Hippocampal formation (tissue), 2 donors: ENCODE measurements around the gene FHAD1.

ENCODE experiments used
- DNase-seq, 2 donors: peaks; one replicate each; lab custom pipeline; 2025; lab: John Stamatoyannopoulos, UW

Gene FHAD1

DNA sequence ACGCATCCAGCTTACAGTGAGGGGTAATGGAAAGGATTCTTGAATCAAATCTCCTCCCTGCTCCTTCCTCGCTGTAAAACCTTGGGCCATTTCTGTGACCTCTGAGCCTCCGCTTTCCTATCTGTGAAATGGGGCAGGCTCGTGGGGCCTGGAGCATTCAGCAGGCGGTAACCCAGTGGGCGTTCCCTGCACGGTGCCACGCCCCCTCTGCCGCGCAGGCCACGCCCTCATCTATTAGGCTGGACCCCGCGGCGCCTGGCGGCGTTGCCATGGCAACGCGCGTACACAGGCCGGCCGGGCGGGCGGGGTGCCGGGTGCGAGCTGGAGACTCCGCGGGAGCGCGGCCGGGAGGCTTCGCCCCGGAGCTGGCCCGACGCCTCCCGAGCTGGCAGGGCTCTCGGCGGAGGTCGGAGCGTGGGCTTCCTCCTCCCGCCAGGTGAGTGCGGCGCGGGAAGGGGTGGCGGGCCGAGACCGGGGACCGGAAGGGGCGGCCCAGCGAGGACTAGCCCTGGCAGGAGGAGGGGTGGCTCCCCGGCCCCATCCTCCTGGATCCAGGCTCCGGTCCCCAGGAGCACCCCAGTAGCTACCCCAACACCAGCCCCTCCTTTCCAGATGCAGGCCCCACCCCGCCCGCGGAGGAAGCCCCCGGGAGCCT is at the start of gene FHAD1:
TSS of gene FHAD1 (plus strand) at position 264 of the 655 bp plus-strand sequence. CDS start 4,562 bp downstream, outside the sequence.
- DNase-seq: peak in 1 of 2 donors; percentile 30

DNA sequence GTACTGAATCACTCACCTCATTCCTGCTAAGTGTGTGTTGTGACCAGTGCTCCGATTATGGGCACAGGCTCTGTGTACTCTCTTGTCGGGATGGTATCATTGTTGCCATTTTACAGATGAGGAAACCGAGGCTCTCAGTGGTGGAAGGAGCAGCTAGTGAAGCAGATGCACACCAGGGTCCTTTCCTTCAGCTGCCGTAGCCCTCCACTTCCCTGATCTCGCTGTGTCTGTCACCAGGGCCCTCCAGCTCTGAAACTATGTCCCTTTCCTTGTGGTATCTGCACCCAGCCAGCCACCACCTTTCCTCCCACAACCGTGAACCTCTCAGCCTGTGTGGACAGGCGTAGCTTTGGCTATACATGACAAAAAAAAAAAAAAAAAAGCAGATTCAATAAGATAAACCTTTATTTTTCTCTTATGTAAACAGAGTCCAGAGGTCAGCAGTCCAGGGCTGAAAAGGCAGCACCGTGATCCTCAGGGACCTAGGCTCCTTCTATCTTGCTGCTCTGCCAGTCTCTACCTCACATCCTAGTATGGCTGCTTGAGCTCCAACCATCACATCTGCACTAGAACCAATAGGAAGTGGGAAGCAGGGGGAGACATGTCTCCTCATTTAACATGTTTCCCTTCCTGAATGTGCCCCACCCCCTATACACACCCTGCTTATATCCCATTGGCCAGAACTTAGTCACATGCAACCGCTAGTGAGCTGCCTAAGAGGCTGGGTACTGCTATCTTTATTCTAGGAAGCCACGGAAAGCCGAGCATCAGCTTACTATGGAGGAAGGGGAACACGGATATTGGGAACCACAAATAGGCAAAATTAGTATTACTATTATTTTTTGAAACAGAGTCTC is 49.2 kb upstream of the FHAD1 start:
- DNase-seq: no peak

DNA sequence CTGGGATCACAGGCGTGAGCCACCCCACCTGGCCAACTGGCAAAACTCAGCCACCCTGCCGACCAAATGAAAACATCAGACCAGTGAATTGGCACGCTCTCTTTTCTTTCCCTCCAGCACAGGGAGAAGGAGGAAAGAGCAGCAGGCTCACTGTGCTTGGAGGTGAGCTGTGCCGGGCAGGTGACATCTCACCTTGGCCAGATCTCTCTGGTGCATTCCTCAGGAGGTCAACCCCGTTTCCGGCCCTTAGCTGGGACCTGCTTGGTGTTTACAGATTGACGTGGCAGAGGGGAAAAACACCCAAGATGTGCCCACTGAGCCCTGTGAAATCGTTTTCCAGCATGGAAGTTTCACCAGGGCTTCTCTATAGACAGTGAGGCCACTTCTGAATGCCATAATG is 48.3 kb upstream of the FHAD1 start:
- no peak for DNase-seq

DNA sequence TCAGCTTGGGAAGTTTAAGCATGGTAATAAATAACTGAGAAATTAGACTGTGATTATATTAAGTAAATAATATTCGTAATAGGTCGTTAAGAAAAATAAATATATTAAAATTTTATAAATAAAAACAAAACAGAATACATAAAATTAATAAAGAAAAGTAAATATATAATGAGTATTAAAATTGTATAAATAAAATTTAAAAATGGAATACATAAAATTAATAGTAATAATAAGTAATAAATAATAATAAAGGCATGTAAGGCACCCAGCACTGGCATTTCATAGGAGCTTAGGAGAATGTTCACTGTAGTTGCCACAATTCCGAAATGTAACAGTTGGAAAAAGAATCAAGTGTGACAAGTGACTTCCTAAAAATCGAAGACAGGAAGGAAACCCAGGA is 45.8 kb upstream of the FHAD1 start:
- no peak for DNase-seq

DNA sequence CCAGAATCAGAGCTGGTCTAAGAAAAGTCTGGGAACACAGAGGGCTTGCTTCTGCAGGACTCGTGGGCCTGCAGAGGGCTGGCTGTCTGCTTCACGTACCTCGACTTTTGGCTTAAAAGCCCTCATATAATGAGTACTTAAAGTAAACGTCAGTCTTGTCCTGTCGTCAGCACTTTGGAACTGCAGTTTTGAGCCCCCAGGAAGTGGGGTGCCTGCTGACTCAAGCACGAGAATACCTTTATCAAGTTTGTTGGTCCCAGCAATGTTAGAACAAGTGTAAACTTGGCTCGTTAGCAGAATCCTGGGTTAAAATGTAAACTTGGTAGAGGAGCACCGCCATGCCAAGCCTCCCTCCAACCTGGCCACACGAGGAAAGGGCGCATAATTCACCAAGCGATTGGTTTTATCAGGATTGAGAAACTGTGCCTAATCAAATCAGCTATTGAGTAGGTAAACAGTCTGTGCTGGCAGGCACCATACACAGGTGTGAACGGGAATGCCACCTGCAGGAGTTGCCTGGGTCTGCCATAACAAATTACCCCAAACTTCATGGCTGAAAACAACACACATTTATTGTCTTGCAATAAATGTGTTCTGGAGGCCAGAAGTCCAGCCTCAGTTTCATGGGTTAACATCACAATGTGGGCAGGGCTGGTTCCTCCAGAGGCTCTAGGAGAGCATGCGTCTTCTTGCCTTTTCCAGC is 45.0 kb upstream of the FHAD1 start:
- no peak for DNase-seq

DNA sequence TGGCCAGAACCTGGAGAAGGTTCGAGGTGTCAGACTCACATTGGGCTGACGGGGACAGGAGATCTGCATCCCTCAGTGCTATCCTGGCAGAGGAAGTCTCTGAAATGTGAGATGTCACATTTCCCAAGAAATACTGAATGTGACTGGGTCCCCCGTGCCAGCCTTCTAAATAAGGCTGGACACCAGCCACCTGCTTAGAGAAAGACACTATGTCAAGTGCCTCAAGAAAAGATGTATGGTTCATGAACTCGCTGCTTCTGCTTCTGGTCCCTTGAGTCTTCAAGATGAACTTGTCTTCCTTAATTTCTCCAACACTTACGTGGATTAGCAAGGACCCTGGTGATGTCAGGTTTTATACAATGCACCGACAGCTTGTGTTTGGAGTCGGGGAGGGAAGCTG is 42.1 kb upstream of the FHAD1 start:
- no peak for DNase-seq

DNA sequence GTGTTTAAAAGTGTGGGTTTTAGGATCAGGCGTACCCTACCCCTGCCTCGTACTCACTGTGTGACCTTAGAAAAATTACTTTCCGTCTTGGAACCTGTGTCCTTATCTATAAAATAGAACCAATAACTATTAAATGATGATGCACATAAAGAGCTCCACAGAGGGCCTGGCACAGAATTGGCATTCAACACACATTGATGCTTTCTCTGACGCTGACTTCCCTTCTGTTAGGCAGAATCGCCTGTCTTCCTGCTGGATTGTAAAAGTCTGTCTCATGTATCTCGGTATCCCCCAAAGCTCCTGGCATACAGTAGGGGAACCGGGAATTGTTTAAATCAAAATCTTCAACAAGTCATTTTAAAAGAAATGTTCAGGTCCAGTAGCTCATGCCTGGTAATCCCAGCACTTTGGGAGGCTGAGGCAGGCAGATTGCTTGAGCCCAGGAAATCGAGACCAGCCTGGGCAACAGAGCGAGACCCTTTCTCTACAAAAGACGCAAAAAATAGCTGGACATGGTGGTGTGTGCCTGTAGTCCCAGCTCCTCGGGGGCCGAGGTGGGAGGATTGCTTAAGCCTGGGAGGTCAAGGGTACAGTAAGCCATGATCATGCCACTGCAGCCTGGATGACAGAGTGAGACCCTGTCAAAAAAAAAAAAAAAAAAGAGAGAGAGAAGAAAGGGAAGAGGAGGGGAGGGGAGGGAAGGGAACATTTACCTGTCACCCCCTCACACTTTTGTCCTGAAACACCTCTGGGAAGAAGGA is 41.3 kb upstream of the FHAD1 start:
- no peak for DNase-seq

DNA sequence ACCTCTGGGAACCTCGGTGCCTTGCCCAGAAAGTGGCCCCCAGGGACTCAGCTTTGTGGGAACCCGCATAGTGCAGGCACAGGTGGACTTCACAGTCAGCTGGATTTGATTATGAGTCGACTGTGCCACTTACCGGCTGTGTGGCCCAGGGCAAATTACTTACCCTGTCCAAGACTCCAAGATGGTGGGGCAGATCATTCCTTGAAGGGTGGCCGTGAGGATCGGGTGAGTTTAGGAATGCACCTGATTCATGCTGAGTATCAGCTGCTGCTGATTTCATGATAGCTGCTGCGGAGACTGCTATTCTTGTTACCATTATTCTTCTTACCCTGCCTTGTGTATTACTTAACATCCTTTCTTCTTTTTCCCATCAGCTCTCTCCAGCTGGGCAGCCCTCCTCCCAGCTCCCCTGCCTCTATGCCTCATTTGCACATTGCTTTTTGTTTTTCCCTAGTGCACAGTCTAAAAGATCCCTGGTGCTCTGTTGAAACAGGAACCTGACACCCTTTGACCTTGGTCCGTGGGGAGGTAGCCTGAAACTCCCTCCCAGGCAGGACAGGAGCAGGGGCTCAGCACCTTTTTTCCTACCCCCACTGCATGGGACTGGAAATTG is 40.5 kb upstream of the FHAD1 start:
- peak in 1 of 2 donors; percentile 25 for DNase-seq

DNA sequence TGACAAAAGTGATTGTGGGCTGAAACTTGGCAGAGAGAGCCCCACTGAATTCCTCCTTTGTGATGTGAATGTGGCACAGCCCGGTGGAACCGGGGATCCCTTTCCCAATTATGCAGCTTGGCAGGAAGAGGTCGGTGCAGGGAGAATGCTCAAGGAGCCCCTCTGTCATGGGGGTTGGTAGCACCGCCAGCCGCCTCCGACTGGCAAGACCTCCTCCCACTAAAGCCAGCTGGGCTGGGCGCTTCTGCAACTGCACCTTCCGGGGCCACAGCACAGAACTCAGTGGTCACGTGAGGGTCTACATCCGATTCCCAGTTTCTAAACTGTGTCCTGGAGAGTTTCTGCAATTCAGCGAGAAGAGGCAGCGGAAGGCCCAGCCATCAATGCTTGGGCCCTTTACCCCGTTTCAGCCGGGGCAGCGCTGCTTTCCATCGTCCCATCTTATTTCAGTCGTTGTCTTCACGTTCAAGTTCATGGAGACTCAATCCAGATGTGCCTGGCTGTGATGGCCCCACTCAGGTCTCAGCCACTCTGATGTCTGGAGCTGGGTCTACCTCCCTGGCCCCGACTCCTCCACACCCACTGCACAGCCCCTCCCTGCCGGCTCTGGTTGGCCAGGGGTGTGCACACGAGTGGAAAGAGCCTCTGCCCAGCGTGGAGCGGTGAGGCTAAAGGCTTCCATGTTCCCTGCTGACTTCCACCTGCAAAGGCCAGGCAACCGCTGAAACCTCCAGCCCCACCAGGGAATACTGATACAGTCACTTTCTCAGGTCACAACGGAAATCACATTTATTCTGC is 39.8 kb upstream of the FHAD1 start:
- peak; percentile 25 to 51 for DNase-seq

DNA sequence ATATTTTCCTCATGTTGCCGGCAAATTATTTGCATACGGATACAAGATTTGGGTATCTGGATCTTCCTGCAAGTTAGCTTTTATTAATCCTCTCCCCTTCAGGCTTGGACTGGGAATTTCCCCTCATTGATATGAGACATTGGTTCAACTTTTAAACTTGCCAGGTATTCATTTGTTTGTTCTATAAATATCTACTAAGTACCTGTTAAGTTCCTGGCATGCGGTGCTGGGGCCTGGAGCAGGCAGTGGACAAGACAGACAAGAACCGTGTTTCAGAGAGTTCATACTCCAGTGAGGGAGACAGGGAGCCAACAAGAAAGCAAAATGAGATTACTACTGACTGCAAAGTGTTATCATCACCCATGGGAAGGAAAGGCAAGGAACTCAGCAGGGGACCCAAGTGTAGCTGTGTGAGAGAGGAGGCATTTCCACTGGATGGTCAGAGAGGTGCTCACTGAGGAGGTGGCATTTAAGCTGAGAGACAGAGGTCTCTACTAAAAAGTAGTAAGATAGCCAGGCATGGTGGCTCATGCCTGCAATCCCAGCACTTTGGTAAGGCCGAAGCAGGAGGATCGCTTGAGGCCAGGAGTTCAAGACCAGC is 39.1 kb upstream of the FHAD1 start:
- DNase-seq: no peak

DNA sequence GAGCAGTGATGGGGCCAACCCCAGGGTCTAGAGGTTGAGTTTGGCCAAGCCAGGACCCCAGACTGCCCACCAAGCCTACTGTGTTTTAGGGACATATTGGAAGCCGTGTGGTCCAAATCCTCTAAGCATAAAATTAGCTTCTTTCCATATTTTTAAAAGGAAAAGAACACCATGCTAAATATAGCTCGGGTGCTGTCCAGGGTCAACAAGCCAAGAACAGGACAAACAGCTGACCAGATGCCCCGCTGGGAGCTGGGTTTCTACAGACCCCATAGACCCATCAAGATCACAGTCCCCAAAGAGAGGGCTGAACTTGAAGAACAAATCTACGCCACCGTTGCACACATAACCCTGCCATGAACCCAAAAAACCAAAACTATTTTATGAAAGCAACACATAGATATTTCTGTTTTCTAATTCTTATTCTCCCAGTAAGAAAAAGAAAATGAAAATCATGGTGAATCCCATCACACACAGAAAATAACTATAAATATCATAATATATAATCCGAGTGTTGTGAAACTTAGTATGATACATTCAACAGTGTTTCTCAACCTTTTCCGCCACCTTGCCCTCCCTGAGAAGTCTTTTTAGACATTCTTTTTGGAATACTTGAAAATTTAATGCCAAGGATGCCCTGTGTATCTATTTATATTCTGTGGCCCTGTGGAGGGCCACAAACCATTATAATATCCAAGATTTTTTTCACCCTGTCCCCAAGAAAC is 36.2 kb upstream of the FHAD1 start:
- DNase-seq: no peak

DNA sequence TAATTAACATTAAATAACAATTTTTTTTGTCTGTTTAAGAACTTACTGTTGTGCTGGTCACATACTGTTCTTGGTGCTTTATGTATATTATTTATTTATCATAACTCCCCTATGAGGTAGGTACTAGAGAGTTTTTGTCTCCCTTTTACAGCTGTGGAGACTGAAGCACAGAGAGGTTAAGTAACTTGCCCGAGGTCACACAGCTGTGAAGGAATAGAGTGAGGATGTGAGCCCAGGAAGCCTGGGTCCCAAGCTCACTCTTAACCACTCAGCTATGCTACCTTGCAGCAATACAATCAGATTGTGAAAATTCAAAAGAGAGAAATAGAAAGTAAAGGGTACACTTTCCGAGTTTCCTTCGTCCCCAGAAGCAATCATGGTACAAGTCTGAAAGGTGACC is 35.6 kb upstream of the FHAD1 start:
- DNase-seq: no peak

DNA sequence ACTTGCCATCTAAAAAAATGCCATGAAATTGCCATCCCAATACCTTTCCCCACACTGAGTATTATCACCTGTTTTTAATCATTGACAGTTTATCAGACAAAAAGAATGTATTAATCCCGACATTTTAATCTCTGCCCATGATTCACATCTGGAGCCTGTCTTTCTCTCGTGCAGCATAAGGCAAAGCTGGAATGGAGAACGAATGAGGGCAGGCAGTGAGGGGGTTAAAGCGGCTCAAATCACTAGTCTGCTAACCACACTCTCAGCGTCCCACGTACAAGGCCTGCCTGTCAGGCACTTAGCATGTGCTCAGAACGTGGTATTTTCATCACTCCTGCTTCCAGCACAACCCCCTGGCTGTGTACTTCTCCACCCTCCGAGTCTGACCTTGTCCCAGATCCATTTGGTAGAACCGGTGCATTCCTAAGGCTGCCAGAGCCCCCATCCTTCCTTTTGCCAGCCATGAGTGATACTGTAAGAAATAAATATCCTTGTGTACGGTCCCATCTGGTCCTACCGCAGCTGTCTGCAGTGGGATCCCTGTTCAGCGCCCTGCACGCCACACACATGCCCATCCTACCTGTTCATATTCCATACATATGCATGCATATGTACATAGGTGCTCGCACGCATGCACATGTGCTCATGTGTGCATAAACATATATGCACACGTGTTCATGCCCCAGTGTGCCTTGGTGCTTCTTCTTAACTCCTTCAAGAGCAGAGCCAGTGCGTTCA is 34.6 kb upstream of the FHAD1 start:
- DNase-seq: no peak

DNA sequence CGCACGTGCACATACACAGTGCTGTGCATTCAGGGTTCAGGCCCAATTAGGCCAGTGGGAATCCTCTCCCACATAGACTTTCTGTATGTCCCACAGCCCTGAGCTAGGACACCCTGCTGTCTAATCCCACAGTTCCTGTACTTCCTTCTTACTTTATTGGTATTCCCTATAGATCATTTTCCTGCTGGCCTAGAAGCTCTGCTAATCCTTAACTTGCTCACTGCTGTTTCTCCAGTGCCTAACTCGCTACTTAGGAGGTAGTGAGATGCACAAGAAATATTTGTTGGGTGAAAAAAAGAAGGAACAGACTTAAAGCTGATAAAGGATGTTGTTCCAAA is 34.1 kb upstream of the FHAD1 start:
- no peak for DNase-seq

DNA sequence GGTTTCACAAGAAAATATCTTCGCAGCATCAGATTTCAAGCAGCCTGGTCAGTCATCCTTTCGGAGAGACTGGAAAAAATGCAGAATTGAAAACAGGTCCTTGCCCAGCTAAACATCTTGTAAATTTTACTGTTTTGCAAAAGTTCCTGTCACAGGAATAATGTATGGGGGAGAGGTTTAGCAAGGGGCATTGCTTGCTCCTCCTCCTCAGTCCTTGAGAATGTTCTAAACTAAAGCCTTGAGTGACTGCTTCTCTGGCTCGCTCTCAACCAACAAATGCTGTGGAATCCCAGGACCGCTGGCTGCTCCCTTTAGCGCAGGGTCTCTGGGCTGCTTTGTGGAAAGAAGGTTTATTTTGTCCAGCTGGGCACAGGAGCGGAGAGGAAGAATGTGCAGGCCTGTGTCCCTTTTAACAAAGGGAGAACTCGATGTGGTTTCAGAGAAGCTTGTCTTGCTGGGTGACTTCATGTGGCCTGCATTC is 33.6 kb upstream of the FHAD1 start:
- no peak for DNase-seq

DNA sequence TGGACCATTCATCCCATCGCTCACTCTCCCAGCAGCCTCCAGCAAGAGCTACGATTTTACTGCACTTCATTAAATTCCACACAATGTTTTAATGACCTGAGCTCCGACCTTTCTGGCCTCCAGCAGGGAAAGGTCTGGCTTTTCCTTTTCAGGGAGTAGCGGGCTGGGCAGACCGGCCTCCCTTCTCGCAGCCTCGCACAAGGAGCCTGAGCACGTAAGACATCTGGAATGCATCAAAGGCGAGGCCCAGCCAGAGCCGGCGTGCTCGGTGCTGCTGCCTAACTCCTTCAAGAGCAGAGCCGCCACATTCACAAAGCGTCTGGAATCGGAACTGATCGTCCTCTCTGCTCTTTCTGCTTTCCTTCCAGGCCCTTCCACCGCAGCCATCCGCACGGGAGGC is 32.5 kb upstream of the FHAD1 start:
- DNase-seq: no peak

DNA sequence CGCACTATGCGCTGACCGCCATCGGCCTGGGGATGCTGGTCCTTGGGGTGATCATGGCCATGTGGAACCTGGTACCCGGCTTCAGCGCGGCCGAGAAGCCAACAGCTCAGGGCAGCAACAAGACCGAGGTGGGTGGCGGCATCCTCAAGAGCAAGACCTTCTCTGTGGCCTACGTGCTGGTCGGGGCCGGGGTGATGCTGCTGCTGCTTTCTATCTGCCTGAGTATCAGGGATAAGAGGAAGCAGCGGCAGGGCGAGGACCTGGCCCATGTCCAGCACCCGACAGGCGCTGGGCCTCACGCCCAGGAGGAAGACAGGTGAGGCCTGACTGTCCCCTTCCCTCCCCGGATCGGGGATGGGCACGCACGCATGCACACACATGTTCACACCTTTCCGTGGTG is 31.9 kb upstream of the FHAD1 start:
- DNase-seq: no peak

DNA sequence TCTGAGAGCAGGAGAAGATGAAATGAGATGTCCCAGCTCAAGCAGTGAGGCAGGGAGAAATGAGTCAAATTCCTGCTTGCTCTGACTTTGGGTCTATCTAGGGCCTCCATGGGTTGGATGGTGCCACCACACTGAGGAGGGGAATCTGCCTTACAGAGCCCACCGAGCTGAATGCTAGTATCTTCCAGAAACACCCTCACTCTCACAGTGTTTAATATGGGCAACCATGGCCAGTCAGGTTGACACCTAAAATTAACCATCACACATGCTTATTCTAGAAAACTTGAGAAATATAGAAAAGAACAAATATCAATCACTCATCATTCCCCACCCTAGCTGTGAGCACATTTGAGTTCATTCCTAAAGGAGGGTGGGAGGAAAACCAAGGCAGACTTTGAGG is 29.4 kb upstream of the FHAD1 start:
- no peak for DNase-seq
